Neural cell (in vitro differentiated cells): ENCODE results near the gene TPRKB. TPM values are rescaled to one million over a fixed set of nuclear protein-coding genes. Genes with fewer than 3 reads are reported as not detected.
"Not testable (repeated sequence)": the region's sequence is repeated elsewhere in the genome, so short reads cannot be mapped to it uniquely, and the experiment has no call there.

ENCODE experiments used
- H2AFZ ChIP-seq: fragments of 200-600, 300-800 bp; sonication (generic), shearing (Covaris generic); 2 replicates; pipeline ENCODE4 v1.6.0; 2014; ENCODE audit warnings: low read depth, mild to moderate bottlenecking, antibody characterized with exemption, low read length, moderate library complexity
- H3F3A ChIP-seq: fragments of 200-600 bp; shearing (Covaris generic); 2 replicates; pipeline ENCODE4 v1.6.1; 2016; ENCODE audit warnings: mild to moderate bottlenecking, moderate library complexity, mixed read lengths, antibody characterized with exemption, low read length; ENCODE audit not compliant: insufficient read depth, poor library complexity, severe bottlenecking
- H3K27ac ChIP-seq: fragments of 200-600, 300-800 bp; sonication (generic), shearing (Covaris generic); 2 replicates; pipeline ENCODE4 v1.5.1; 2014; ENCODE audit warnings: mild to moderate bottlenecking, low read length, moderate library complexity
- H3K27me3 ChIP-seq: fragments of 300-800, 200-600 bp; sonication (generic), shearing (Covaris generic); 2 replicates; pipeline ENCODE4 v1.6.0; 2014; ENCODE audit warnings: mild to moderate bottlenecking, low read depth, low read length, moderate library complexity; ENCODE audit not compliant: insufficient read depth
- H3K36me3 ChIP-seq: fragments of 300-800, 200-600 bp; sonication (generic), shearing (Covaris generic); 2 replicates; pipeline ENCODE4 v1.5.1; 2014; ENCODE audit warnings: mild to moderate bottlenecking, antibody characterized with exemption, low read length, moderate library complexity; ENCODE audit not compliant: insufficient read depth
- H3K4me2 ChIP-seq: fragments of 300-800, 200-600 bp; sonication (generic), shearing (Covaris generic); 2 replicates; pipeline ENCODE4 v1.6.0; 2014; ENCODE audit warnings: mild to moderate bottlenecking, low read length
- H3K4me3 ChIP-seq: fragments of 300-800, 200-600 bp; sonication (generic), shearing (Covaris generic); 2 replicates; pipeline ENCODE4 v1.5.1; 2014; ENCODE audit warnings: mild to moderate bottlenecking, low read length, moderate library complexity
- H3K79me2 ChIP-seq: fragments of 200-600 bp; shearing (Covaris generic); replicated peaks from 2 replicates; pipeline ENCODE4 v1.6.0; 2014; ENCODE audit warnings: mild to moderate bottlenecking, low read length, moderate library complexity; ENCODE audit not compliant: insufficient read depth
- H3K9ac ChIP-seq: fragments of 300-800, 200-600 bp; sonication (generic), shearing (Covaris generic); 2 replicates; pipeline ENCODE4 v1.6.1; 2016; ENCODE audit warnings: mild to moderate bottlenecking, low read length, mixed read lengths
- H3K9me2 ChIP-seq: fragments of 200-600 bp; shearing (Covaris generic); 2 replicates; pipeline ENCODE4 v1.6.1; 2016; ENCODE audit warnings: mild to moderate bottlenecking, low read length, mixed read lengths; ENCODE audit not compliant: insufficient read depth
- H3K9me3 ChIP-seq: fragments of 200-600, 300-800 bp; sonication (generic), shearing (Covaris generic); 2 replicates; pipeline ENCODE4 v1.6.1; 2016; ENCODE audit warnings: mild to moderate bottlenecking, mixed run types, low read length, moderate library complexity, mixed read lengths
- H4K20me1 ChIP-seq: fragments of 200-600 bp; shearing (Covaris generic); 2 replicates; pipeline ENCODE4 v1.6.1; 2016; ENCODE audit warnings: mild to moderate bottlenecking, mixed run types; ENCODE audit not compliant: insufficient read depth
- EP300 ChIP-seq: fragments of 450-650 bp; conservative IDR thresholded peaks from 2 replicates; pipeline ENCODE4 v1.6.1; 2014; ENCODE audit warnings: antibody characterized with exemption, mild to moderate bottlenecking, moderate library complexity; ENCODE audit not compliant: poor library complexity, severe bottlenecking
- EZH2 ChIP-seq: fragments of 200-600, 300-800 bp; shearing (Covaris generic), sonication (generic); IDR thresholded peaks from 2 replicates; pipeline ENCODE4 v1.6.1; 2014; ENCODE audit warnings: antibody characterized with exemption, low read length, borderline replicate concordance, mild to moderate bottlenecking; ENCODE audit not compliant: insufficient read depth, poor library complexity, severe bottlenecking
- MXI1 ChIP-seq: fragments of 450-650 bp; conservative IDR thresholded peaks from 2 replicates; pipeline ENCODE4 v1.6.1; 2014; ENCODE audit warnings: antibody characterized with exemption, mild to moderate bottlenecking; ENCODE audit not compliant: poor library complexity, severe bottlenecking
- POLR2AphosphoS5 ChIP-seq: IDR thresholded peaks from 2 replicates; pipeline ENCODE4 v1.6.1; 2012
- RAD21 ChIP-seq: fragments of 450-650 bp; conservative IDR thresholded peaks from 2 replicates; pipeline ENCODE4 v1.6.1; 2014; ENCODE audit warnings: antibody characterized with exemption, mild to moderate bottlenecking, moderate library complexity
- SMC3 ChIP-seq: fragments of 450-650 bp; conservative IDR thresholded peaks from 2 replicates; pipeline ENCODE4 v1.6.1; 2014; ENCODE audit warnings: antibody characterized with exemption, mild to moderate bottlenecking, moderate library complexity; ENCODE audit not compliant: poor library complexity
- TAF1 ChIP-seq: IDR thresholded peaks from 2 replicates; pipeline ENCODE4 v1.6.1; 2012; ENCODE audit warnings: low read depth
- polyA plus RNA-seq: library from polyadenylated mRNA; depleted of rRNA; stranded (reverse); fragments of >200 nt; gene quantifications from 2 replicates; pipeline ENCODE4 v1.2.3, GENCODE V29; 2014
- TF ChIP-seq, protein P1 (sequence below): IDR thresholded peaks from 2 replicates; pipeline ENCODE4 v1.6.1; 2012; ENCODE audit warnings: borderline replicate concordance
- TF ChIP-seq, protein P2 (sequence below): fragments of 450-650 bp; IDR thresholded peaks from 2 replicates; pipeline ENCODE4 v1.5.1; 2014; ENCODE audit warnings: antibody characterized with exemption, mild to moderate bottlenecking, moderate library complexity; ENCODE audit not compliant: poor library complexity, severe bottlenecking

TPRKB gene
- polyA plus RNA-seq, 1 donor from 2014 or later: 162 TPM

DNA sequence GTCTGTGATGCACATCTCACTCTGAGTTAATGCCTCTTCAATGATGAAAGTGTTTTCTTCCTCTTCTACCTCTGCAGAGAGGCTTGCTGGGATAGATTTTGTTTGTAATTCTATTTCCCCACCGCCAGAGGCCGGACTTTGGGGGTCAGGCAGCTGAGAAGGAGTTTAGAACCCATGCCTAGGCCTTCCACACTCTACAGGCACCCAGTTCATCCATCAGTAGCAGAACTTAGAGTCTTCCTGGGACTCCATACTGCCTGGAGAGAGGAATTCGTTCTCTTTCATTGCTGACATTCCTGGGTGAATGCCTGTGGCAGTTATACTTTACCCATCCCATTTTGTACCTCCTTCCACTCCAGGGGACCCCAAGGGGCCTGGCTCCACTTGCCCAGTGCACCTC lies 9.1 kb downstream of the TPRKB start:
- Histone ChIP-seq H3K27me3 (no peaks in the 10 kb centered on the region), H3K9me2 (no peaks in the 10 kb centered on the region), H2AFZ (no peak overlapping the region), H3K9ac (no peak overlapping the region), H3K36me3 (no peaks in the 10 kb centered on the region), H4K20me1 (no peaks in the 10 kb centered on the region), H3K4me3 (no peak overlapping the region), H3F3A (no peaks in the 10 kb centered on the region), H3K27ac (no peak overlapping the region), H3K4me2 (no peak overlapping the region), H3K79me2 (no peaks in the 10 kb centered on the region), H3K9me3 (no peaks in the 10 kb centered on the region)
- no peak for TF ChIP-seq TAF1
- no peak for TF ChIP-seq SMC3
- TF ChIP-seq MXI1: no peak
- TF ChIP-seq, protein P1, sequence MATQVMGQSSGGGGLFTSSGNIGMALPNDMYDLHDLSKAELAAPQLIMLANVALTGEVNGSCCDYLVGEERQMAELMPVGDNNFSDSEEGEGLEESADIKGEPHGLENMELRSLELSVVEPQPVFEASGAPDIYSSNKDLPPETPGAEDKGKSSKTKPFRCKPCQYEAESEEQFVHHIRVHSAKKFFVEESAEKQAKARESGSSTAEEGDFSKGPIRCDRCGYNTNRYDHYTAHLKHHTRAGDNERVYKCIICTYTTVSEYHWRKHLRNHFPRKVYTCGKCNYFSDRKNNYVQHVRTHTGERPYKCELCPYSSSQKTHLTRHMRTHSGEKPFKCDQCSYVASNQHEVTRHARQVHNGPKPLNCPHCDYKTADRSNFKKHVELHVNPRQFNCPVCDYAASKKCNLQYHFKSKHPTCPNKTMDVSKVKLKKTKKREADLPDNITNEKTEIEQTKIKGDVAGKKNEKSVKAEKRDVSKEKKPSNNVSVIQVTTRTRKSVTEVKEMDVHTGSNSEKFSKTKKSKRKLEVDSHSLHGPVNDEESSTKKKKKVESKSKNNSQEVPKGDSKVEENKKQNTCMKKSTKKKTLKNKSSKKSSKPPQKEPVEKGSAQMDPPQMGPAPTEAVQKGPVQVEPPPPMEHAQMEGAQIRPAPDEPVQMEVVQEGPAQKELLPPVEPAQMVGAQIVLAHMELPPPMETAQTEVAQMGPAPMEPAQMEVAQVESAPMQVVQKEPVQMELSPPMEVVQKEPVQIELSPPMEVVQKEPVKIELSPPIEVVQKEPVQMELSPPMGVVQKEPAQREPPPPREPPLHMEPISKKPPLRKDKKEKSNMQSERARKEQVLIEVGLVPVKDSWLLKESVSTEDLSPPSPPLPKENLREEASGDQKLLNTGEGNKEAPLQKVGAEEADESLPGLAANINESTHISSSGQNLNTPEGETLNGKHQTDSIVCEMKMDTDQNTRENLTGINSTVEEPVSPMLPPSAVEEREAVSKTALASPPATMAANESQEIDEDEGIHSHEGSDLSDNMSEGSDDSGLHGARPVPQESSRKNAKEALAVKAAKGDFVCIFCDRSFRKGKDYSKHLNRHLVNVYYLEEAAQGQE: no peak
- no peak for TF ChIP-seq EZH2
- TF ChIP-seq, protein P2, sequence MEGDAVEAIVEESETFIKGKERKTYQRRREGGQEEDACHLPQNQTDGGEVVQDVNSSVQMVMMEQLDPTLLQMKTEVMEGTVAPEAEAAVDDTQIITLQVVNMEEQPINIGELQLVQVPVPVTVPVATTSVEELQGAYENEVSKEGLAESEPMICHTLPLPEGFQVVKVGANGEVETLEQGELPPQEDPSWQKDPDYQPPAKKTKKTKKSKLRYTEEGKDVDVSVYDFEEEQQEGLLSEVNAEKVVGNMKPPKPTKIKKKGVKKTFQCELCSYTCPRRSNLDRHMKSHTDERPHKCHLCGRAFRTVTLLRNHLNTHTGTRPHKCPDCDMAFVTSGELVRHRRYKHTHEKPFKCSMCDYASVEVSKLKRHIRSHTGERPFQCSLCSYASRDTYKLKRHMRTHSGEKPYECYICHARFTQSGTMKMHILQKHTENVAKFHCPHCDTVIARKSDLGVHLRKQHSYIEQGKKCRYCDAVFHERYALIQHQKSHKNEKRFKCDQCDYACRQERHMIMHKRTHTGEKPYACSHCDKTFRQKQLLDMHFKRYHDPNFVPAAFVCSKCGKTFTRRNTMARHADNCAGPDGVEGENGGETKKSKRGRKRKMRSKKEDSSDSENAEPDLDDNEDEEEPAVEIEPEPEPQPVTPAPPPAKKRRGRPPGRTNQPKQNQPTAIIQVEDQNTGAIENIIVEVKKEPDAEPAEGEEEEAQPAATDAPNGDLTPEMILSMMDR: no peak
- TF ChIP-seq EP300: no peak

DNA sequence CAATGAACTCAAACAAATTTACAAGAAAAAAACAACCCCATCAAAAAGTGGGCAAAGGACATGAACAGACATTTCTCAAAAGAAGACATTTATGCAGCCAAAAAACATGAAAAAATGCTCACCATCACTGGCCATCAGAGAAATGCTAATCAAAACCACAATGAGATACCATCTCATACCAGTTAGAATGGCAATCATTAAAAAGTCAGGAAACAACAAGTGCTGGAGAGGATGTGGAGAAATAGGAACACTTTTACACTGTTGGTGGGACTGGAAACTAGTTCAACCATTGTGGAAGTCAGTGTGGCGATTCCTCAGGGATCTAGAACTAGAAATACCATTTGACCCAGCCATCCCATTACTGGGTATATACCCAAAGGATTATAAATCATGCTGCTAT lies 10.5 kb downstream of the TPRKB start:
- H3F3A ChIP-seq, H3K4me3 ChIP-seq, H3K4me2 ChIP-seq, H4K20me1 ChIP-seq, H2AFZ ChIP-seq, H3K9ac ChIP-seq, H3K27me3 ChIP-seq, H3K9me3 ChIP-seq, H3K79me2 ChIP-seq, H3K9me2 ChIP-seq, H3K36me3 ChIP-seq, H3K27ac ChIP-seq: not testable (repeated sequence)

DNA sequence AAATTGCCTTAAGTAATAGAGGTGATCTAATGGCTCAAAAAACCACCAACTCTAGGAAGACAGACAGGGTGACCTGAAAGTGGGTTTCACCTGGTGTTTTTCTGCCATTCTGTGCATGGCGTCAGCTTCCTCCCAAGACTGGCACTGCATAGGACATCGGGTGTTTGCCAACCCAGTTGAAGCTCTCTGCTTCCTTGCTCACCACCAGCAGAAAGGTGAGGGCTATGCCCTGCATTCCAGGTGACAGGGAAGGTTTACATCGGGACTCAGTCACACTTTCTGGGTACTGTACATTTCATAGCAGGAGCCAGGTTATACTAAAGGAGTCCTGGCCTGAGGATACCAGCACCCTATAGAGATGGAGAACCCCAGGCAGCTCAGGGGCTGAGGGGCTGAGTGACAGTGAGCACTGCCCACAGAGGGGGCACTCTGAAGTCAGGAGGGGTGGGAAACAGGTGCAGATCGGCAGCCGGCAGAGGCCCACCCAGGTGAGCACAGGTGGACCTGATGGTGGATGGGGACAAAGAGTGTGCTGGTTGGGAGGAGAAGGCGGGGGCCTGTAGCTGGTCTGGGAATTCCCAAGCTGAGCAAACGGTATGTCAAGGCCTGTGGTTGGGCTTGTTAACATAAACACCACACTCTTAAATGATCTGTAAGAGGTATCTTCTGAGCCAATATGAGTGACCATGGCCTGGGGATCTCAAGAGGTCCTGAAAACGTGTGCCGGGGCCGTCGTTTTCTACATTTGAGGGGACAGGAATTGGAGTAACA lies 18.1 kb downstream of the TPRKB start:
- H3K27ac ChIP-seq: no peak overlapping the region
- no peak overlapping the region for H2AFZ ChIP-seq
- H3K4me2 ChIP-seq: no peak overlapping the region
- H3K79me2 ChIP-seq: no peaks in the 10 kb centered on the region
- no peaks in the 10 kb centered on the region for H3K9me3 ChIP-seq
- H3K27me3 ChIP-seq: no peaks in the 10 kb centered on the region
- no peak overlapping the region for H3K9ac ChIP-seq
- TF ChIP-seq EP300 (no peak), POLR2AphosphoS5 (no peak), RAD21 (no peak), MXI1 (no peak), EZH2 (no peak), TAF1 (no peak), SMC3 (no peak)
- TF ChIP-seq, protein P2: no peak
- TF ChIP-seq, protein P1: no peak
- no peak overlapping the region for H3K4me3 ChIP-seq
- no peaks in the 10 kb centered on the region for H3F3A ChIP-seq
- no peaks in the 10 kb centered on the region for H3K36me3 ChIP-seq
- no peaks in the 10 kb centered on the region for H4K20me1 ChIP-seq
- H3K9me2 ChIP-seq: no peaks in the 10 kb centered on the region
